Pancreas (tissue), 10 donors: ENCODE measurements around the gene RASSF4. TPM values are rescaled to one million over a fixed set of nuclear protein-coding genes. Genes with fewer than 3 reads are reported as not detected.

Experiments
- ATAC-seq, 4 donors: fragments of 200-7000 bp; cut with Tn5 transposase; one replicate each; pipeline versions ENCODE4 v1.8.0 to v1.9.1; 2020; ENCODE audit warnings: mild to moderate bottlenecking in 4 of 4, moderate library complexity in 4 of 4
- DNase-seq, 6 donors: peaks; one replicate each; pipeline ENCODE4 v3.0.0-alpha.2; 2020
- FAIRE-seq: peaks from 2 replicates; lab custom pipeline; 2012; peaks lifted over from hg19 to GRCh38; lab: Jason Lieb, UNC
- H3K27ac ChIP-seq, 4 donors: fragments of 200-600 bp; sonication (generic); 1 replicate in 3 of 4; 2 replicates in 1 of 4; pipeline versions ENCODE4 v1.5.0 to v1.8.0; 2020
- H3K27me3 ChIP-seq, 4 donors: fragments of 200-600 bp; one replicate each; pipeline ENCODE4 v1.8.0; 2021
- H3K36me3 ChIP-seq, 3 donors: fragments of 200-600 bp; sonication (generic) in 1 of 3; one replicate each; pipeline versions ENCODE4 v1.5.0 to v1.8.0; 2020 to 2021
- H3K4me1 ChIP-seq, 3 donors: fragments of 200-600 bp; one replicate each; pipeline ENCODE4 v1.8.0; 2021
- H3K4me3 ChIP-seq, 4 donors: fragments of 200-600 bp; sonication (generic) in 2 of 4; one replicate each; pipeline versions ENCODE4 v1.5.0 to v1.8.0; 2020 to 2021
- H3K9me3 ChIP-seq, 4 donors: fragments of 200-600 bp; one replicate each; pipeline ENCODE4 v1.8.0; 2021
- WGBS, 2 donors: extraction: QIAGEN DNeasy Blood & Tissue Kit; methylation state at CpG; one replicate each; pipeline ENCODE4 v1.1.7; 2013; 5-methylcytosine and 5-hydroxymethylcytosine counted together
- intact Hi-C, 3 donors: fragments of 100-400 bp; cut with DNase I; formaldehyde crosslinking; loops; one replicate each; pipeline versions ENCODE4 v1.11.1 to v1.14.2; 2022
- polyA plus RNA-seq, 2 donors: library from polyadenylated mRNA; stranded (reverse); fragments of 200-250 nt; gene quantifications; one replicate each; pipeline ENCODE4 v1.2.3, GENCODE V29; 2013
- total RNA-seq, 6 donors: library from RNA; stranded (reverse); fragmentation: NEBNext Ultra II Directional in 4 of 6; extraction: Animal tissue kit (Norgen Biotek cat#: 25700) in 4 of 6; gene quantifications; one replicate each; pipeline versions ENCODE4 v1.2.1 to v1.2.4, GENCODE V29; 2021 to 2023
- TF ChIP-seq, protein P1 (sequence below), 4 donors: fragments of 200-600 bp; sonication (generic) in 3 of 4; IDR thresholded peaks; one replicate each; pipeline versions ENCODE4 v1.5.0 to v1.8.0; 2021; ENCODE audit warnings: antibody characterized with exemption in 4 of 4
- donor health status: healthy with polysubstance abuse.
- donor health status: DM: no; HTN: no; CAD: no; lungs with moderate emphysema.
- donor health status: DM: no; HTN: no; CAD: no.
- donor health status: control.
- donor health status: control.
- donor health status: Bipolar disorder and iron deficiency.
- donor health status: DM: yes; HTN: yes; CAD: no.
- donor health status: DM: no; HTN: no; CAD: no.
- donor health status: DM: no; HTN: no; CAD: no.
- donor health status: DM: yes; HTN: yes; CAD: no.

Gene RASSF4
- total and polyA plus RNA-seq, 8 donors, result 13.9 to 100 (median 37.8) TPM

DNA sequence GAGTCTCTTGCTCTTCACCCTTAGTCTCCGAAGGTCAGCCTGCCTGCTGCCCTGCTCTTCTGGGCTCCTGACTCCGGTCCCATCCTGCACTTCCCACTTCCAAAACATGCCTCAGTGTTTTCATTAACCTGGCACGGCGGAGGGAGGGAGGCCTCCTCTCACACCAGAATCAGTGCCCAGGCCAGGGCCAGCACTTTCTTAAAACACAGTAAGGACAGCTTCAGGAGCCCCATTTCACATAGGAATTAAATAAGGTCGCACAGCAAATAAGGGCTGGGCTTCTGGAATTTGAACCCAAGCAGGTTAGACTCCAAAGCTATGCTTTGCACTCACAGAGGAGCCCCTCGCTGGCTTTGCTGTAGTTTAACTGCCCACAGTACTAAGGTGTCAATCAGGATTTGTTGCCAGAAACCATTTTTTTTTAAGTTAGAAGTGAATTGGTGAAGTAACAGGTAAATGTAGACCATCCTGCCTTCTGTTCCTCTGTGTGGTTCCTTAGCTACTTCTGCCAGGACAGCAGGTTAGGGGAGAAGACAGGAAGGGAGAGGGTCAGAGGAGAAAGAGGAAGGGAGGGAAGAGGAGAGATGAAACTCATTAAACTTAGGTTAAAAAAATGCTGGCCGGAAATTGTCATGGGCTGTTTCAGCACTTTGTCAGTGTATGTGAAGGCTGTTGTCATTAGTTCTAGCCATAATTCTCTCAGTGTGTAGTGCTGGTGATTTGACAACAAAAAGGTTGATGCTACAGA is 1.1 kb downstream of the RASSF4 start:
- FAIRE-seq (no peak), DNase-seq (peak in 2 of 6 donors; percentile 15 to 20), ATAC-seq (no peak)
- WGBS, 2 donors, result 57 to 59% methylated on average over 7 of the region's 7 CpGs
- TF ChIP-seq, protein P1, sequence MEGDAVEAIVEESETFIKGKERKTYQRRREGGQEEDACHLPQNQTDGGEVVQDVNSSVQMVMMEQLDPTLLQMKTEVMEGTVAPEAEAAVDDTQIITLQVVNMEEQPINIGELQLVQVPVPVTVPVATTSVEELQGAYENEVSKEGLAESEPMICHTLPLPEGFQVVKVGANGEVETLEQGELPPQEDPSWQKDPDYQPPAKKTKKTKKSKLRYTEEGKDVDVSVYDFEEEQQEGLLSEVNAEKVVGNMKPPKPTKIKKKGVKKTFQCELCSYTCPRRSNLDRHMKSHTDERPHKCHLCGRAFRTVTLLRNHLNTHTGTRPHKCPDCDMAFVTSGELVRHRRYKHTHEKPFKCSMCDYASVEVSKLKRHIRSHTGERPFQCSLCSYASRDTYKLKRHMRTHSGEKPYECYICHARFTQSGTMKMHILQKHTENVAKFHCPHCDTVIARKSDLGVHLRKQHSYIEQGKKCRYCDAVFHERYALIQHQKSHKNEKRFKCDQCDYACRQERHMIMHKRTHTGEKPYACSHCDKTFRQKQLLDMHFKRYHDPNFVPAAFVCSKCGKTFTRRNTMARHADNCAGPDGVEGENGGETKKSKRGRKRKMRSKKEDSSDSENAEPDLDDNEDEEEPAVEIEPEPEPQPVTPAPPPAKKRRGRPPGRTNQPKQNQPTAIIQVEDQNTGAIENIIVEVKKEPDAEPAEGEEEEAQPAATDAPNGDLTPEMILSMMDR (IDR thresholded peaks at IDR 0.05), result no peak
- H3K36me3 ChIP-seq, result peaks cover 0 to 3% (median 0%) of the 10 kb centered on the region in 3 donors
- peak overlapping the region in 2 of 4 donors; percentile 71 to 92 for H3K27ac ChIP-seq
- H3K4me1 ChIP-seq, result peaks cover 12 to 34% (median 19%) of the 10 kb centered on the region in 3 donors
- H3K27me3 ChIP-seq, result no peaks in the 10 kb centered on the region
- intact Hi-C loops, result no loop called here
- H3K4me3 ChIP-seq, result peak overlapping the region; percentile 53 to 77 (median 64)
- no peaks in the 10 kb centered on the region for H3K9me3 ChIP-seq

DNA sequence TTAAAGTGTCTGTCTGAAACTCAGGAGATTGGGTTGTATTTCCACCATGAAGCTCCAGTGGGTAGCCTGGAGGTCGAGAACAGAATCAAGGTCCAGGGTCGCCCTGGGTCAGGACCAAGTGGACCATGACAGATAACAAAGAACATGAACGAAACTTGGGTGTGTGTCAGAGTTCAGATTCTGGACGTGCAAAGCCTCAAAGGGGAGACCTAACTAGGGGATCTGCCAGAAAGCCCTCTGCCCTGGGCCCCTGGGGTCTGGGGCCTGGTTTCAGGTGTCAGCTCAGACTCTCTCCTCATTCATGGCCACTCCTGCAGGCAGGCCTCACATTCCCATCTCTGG is 1.6 kb downstream of the RASSF4 start:
- TF ChIP-seq, protein P1 (IDR thresholded peaks at IDR 0.05), result no peak
- intact Hi-C loops, result no loop called here
- Histone ChIP-seq H3K4me3 (peak overlapping the region in 2 of 4 donors; percentile 65 to 77), H3K9me3 (no peaks in the 10 kb centered on the region), H3K27ac (peak overlapping the region in 2 of 4 donors; percentile 71 to 92), H3K36me3 (no peaks in the 10 kb centered on the region), H3K27me3 (no peaks in the 10 kb centered on the region), H3K4me1 (peaks cover 12 to 39% (median 22%) of the 10 kb centered on the region in 3 donors)
- DNase-seq, result peak in 2 of 6 donors; percentile 10 to 13
- no peak for ATAC-seq
- no peak for FAIRE-seq
- 55 to 56% methylated on average over 4 of the region's 4 CpGs for WGBS, 2 donors

DNA sequence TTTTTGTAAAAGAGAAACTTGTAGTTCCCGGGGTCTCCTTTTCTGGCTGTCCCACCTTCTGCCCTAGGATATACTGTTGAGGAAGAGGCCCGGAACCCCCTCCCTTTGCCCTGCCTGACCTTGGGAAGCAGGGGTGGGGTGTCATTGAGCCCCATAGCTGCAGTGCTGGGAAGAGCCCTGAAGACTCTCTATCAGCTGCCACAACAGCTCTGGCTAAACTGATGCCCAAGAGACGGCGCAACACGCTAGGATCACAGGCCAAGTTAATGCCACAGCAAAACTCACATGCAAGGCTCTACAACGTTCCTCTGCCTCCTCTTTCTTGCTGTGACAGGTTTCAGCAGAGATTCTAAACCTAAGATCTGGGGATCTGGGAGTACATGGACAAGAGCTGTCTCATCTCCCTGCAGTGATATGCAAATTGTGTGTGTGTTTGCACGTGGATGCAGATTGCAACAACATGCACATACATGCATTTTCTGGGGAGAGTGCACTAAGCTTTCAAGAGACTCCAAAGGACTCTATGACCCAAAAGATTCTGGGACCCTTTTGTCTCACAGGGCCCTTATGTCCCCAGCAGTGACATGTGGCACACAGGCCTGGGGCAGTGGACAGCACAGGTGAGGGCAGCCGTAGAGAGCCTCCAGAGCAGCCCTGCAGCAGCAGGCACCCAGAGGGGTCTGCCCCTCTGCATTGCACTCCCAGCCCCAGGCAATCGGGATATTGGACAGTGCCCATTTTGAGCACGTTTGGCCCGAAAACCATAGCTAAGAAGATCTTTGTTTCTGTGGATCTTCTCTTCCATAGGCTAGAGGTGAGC is 2.5 kb downstream of the RASSF4 start:
- 71 to 77% methylated on average over 11 of the region's 11 CpGs for WGBS, 2 donors
- peak overlapping the region in 3 of 4 donors; percentile 75 to 92 (median 80) for H3K27ac ChIP-seq
- intact Hi-C loops, result no loop called here
- H3K27me3 ChIP-seq, result no peaks in the 10 kb centered on the region
- H3K4me1 ChIP-seq, result peaks cover 12 to 44% (median 22%) of the 10 kb centered on the region in 3 donors
- TF ChIP-seq, protein P1 (IDR thresholded peaks at IDR 0.05), result no peak
- ATAC-seq, result no peak
- no peaks in the 10 kb centered on the region for H3K36me3 ChIP-seq
- DNase-seq, result peak in 1 of 6 donors; percentile 12
- no peaks in the 10 kb centered on the region for H3K9me3 ChIP-seq
- H3K4me3 ChIP-seq, result peak overlapping the region in 2 of 4 donors; percentile 65 to 77
- FAIRE-seq, result no peak

DNA sequence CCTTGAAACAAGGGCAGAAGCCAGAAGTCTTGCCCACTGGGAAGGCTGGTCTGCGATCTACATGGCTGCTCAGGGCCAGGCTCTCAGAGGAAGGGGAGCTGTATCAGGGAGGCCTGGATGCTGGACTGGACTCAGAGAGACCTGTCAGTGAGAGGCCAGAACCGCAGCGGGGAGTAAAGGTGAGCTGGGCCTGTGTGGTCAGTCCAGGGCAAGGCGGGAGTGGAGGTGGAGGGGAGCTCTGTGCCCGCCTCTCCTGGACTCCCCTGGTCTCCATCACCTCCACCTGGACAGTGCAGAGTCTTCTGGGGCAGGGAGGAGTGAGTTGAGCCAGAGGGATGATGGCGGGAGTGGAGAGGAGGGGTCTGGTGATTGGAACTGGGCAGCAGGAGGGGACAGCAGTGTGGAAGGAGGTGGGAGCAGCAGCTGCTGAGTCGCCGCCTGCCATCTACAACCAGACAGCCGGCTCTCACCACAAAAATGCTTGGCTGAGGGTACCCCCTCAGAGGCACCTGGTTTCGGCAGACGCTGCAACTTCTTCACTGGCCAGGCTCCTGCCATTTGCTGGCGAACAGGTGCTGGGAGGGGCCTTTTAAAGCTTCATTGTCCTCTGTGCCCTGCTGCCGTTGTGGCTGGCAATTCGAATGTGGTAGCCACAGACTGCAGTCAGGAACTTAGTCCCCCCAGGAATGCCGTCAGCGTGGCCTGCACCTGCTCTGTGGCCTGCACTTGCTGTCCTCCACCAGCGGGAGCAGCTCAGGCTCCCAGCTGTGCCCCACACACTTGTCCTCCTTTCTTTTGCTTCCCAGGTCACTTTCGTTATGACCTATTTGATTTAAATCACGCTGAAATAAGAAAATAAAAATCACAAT is 3.5 kb downstream of the RASSF4 start:
- Histone ChIP-seq H3K4me3 (peak overlapping the region in 1 of 4 donors; percentile 14), H3K27me3 (no peaks in the 10 kb centered on the region), H3K27ac (peak overlapping the region; percentile 40 to 92 (median 78)), H3K36me3 (no peaks in the 10 kb centered on the region), H3K4me1 (peaks cover 6 to 37% (median 16%) of the 10 kb centered on the region in 3 donors), H3K9me3 (no peaks in the 10 kb centered on the region)
- DNase-seq, result peak in 2 of 6 donors; percentile 23 to 27
- FAIRE-seq, result no peak
- ATAC-seq, result no peak
- intact Hi-C loops, result no loop called here
- WGBS, 2 donors, result 71 to 72% methylated on average over 16 to 19 of the region's 19 CpGs
- TF ChIP-seq, protein P1 (IDR thresholded peaks at IDR 0.05), result peak in 1 of 4 donors; percentile 15
